CD4-positive, alpha-beta memory T cell (primary cell): ENCODE measurements around the gene GJA9. TPM values are rescaled to one million over a fixed set of nuclear protein-coding genes. Genes with fewer than 3 reads are reported as not detected.

Experiments
- CTCF ChIA-PET: fragments of 350-600 bp; sonication (Branson Sonifier 250); formaldehyde crosslinking; loops from one replicate; lab custom pipeline; 2021; ENCODE audit warnings: inconsistent platforms; ENCODE audit not compliant: partially characterized antibody; lab: Charles Lee
- POLR2A ChIA-PET: fragments of 350-600 bp; sonication (Branson Sonifier 250); formaldehyde crosslinking; loops from one replicate; lab custom pipeline; 2021; ENCODE audit not compliant: partially characterized antibody; lab: Charles Lee
- DNase-seq, 5 donors: peaks; one replicate each; pipeline versions ENCODE4 v3.0.0 to v3.0.0-alpha.2; 2020 to 2022; ENCODE audit warnings: mixed read lengths in 1 of 5
- H3K27ac ChIP-seq: one replicate; pipeline ENCODE4 v1.7.0; 2013; ENCODE audit warnings: low read depth, low read length
- H3K27me3 ChIP-seq: 2 replicates; pipeline ENCODE4 v1.7.0; 2013; ENCODE audit warnings: mild to moderate bottlenecking, low read length, moderate library complexity; ENCODE audit not compliant: insufficient read depth
- H3K36me3 ChIP-seq: 2 replicates; pipeline ENCODE4 v1.7.0; 2013; ENCODE audit warnings: mild to moderate bottlenecking, low read length, moderate library complexity; ENCODE audit not compliant: insufficient read depth
- H3K4me1 ChIP-seq: 2 replicates; pipeline ENCODE4 v1.7.0; 2013; ENCODE audit warnings: mild to moderate bottlenecking, low read length, moderate library complexity; ENCODE audit not compliant: insufficient read depth
- H3K4me3 ChIP-seq, 2 donors: one replicate each; pipeline ENCODE4 v1.7.0; 2013; ENCODE audit warnings: low read length in 2 of 2, mild to moderate bottlenecking in 1 of 2
- H3K9me3 ChIP-seq, 2 donors: one replicate each; pipeline ENCODE4 v1.7.0; 2013; ENCODE audit warnings: low read length in 2 of 2, control low read depth in 1 of 2; ENCODE audit not compliant: control insufficient read depth in 1 of 2
- H3K27ac Mint-ChIP-seq, 7 donors: one replicate each; pipeline ENCODE4 v1.8.0; 2020 to 2021; ENCODE audit warnings: mixed read lengths in 7 of 7, mild to moderate bottlenecking in 6 of 7, inconsistent platforms in 3 of 7, moderate library complexity in 3 of 7
- H3K27me3 Mint-ChIP-seq, 2 donors: one replicate each; pipeline ENCODE4 v1.8.0; 2020 to 2021; ENCODE audit warnings: mixed read lengths in 2 of 2
- H3K36me3 Mint-ChIP-seq, 2 donors: one replicate each; pipeline ENCODE4 v1.8.0; 2020 to 2021; ENCODE audit warnings: mixed read lengths in 2 of 2, inconsistent platforms in 1 of 2, mild to moderate bottlenecking in 1 of 2
- H3K4me1 Mint-ChIP-seq, 4 donors: one replicate each; pipeline ENCODE4 v1.8.0; 2020 to 2021; ENCODE audit warnings: mixed read lengths in 4 of 4, mild to moderate bottlenecking in 1 of 4
- H3K4me3 Mint-ChIP-seq, 8 donors: one replicate each; pipeline ENCODE4 v1.8.0; 2020 to 2021; ENCODE audit warnings: mixed read lengths in 8 of 8, mild to moderate bottlenecking in 7 of 8, moderate library complexity in 6 of 8, inconsistent platforms in 3 of 8
- H3K9me3 Mint-ChIP-seq, 8 donors: one replicate each; pipeline ENCODE4 v1.8.0; 2020 to 2021; ENCODE audit warnings: mixed read lengths in 8 of 8, mild to moderate bottlenecking in 5 of 8, inconsistent platforms in 3 of 8, moderate library complexity in 1 of 8
- intact Hi-C: fragments of 100-400 bp; cut with micrococcal nuclease; formaldehyde crosslinking; loops from one replicate; pipeline ENCODE4 v1.15.1; 2023
- polyA plus RNA-seq, 2 donors: library from polyadenylated mRNA; unstranded; fragments of 300-500 nt; fragmentation: Illumina TruSeq; gene quantifications; one replicate each; pipeline ENCODE4 v1.2.3, GENCODE V29; 2021
- total RNA-seq, 2 experiments: library from RNA; stranded (reverse); gene quantifications; one replicate each; pipeline ENCODE4 v1.2.3, GENCODE V29; 2021

GJA9 gene
- total and polyA plus RNA-seq, 4 experiments from 2014 or later, result not detected

- no peaks in the 10 kb centered on the region for H3K27me3 ChIP-seq
- intact Hi-C loops, result no loop called here
- Mint-ChIP-seq H3K4me1 (no peaks in the 10 kb centered on the region), H3K9me3 (no peaks in the 10 kb centered on the region), H3K27me3 (peaks cover 29 to 32% of the 10 kb centered on the region in 2 donors), H3K36me3 (no peaks in the 10 kb centered on the region), H3K27ac (no peak overlapping the region), H3K4me3 (no peak overlapping the region)
- ChIA-PET CTCF (interaction anchor here (1.2 kb wide), 1 partner anchor 9 kb away, joined by 3 read pairs; no protein-coding TSS in a partner anchor), POLR2A (no interaction called here)
- H3K27ac ChIP-seq, result no peak overlapping the region
- H3K4me1 ChIP-seq, result no peaks in the 10 kb centered on the region
- no peak for DNase-seq
- H3K9me3 ChIP-seq, result no peaks in the 10 kb centered on the region
- no peak overlapping the region for H3K4me3 ChIP-seq
- no peaks in the 10 kb centered on the region for H3K36me3 ChIP-seq
Measured at GRCh38 chr1:38826262-38826661, 55.1 kb downstream of the GJA9 start.

Other genes with a start within 250 kb of the GJA9 start
- 10 to 100 TPM; 24.5 to 25.2 TPM for gene RRAGC, start 21.8 kb downstream of the GJA9 start, total RNA-seq
- 1 to 10 TPM; 8.8 to 9.0 TPM for gene RRAGC, start 21.8 kb downstream of the GJA9 start, polyA plus RNA-seq
- 10 to 100 TPM; 13.4 to 15.4 TPM for gene MYCBP, start 8.2 kb downstream of the GJA9 start, total RNA-seq
- 10 to 100 TPM; 55.6 to 77.8 TPM for gene MYCBP, start 8.2 kb downstream of the GJA9 start, polyA plus RNA-seq
- gene RHBDL2, start 60.2 kb upstream of the GJA9 start, total RNA-seq, result not detected
- not detected for gene RHBDL2, start 60.2 kb upstream of the GJA9 start, polyA plus RNA-seq
- 10 to 100 TPM; 79.6 to 84.9 TPM for gene AKIRIN1, start 109.7 kb upstream of the GJA9 start, total RNA-seq
- gene AKIRIN1, start 109.7 kb upstream of the GJA9 start, polyA plus RNA-seq, result 100 to 1,000 TPM; 129 to 131 TPM
- 100 to 1,000 TPM; 122 to 125 TPM for gene NDUFS5, start 144.8 kb upstream of the GJA9 start, total RNA-seq
- 100 to 1,000 TPM; 616 to 665 TPM for gene NDUFS5, start 144.8 kb upstream of the GJA9 start, polyA plus RNA-seq